Measurements from ENCODE around the gene OSBPL10.

DNA sequence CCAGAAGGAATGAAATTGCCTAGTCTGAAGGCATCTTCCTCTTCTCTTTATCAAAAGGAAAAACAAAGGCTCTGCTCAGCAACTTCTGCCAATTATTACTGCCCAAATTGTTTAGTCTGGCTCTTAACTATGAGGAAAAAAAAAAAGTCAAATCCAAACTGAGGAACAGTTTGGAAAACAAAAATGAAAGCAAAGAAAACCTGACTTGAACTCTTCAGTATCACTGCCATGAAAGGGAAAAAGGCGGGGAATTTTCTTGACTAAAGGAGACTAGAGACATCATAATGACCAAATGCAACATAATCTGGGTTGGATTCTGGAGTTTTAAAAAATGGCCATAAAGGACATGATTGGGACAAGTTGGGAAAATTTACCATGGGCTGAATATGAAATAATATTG, 292.1 kb downstream of the OSBPL10 start:
- TF ChIP-seq CTCF (IDR thresholded peaks at IDR 0.05) (no peak), EZH2 (IDR thresholded peaks at IDR 0.05; ENCODE audit: borderline replicate concordance, insufficient read depth, low read depth, low read length, poor library complexity, severe bottlenecking) (no peak)

All from B cell (primary cell).